Measurements from ENCODE around the gene MYO3B.

- no peak for TF ChIP-seq CTCF (IDR thresholded peaks at IDR 0.05; ENCODE audit: low read depth, low read length)
- TF ChIP-seq EZH2phosphoT487 (IDR thresholded peaks at IDR 0.05; ENCODE audit: low read depth): no peak
Measured at GRCh38 chr2:170449034-170449433, 271.1 kb downstream of the MYO3B start.
